Activated CD4-positive, alpha-beta T cell treated with anti-CD3 and anti-CD28 coated beads, Interleukin-2, amount 50 U/mL, for 16 hours (primary cell): ENCODE measurements around the gene PNPLA5.

ENCODE experiments used
- DNase-seq: peaks from one replicate; pipeline ENCODE4 v3.0.0-alpha.2; 2020

PNPLA5 gene

DNA sequence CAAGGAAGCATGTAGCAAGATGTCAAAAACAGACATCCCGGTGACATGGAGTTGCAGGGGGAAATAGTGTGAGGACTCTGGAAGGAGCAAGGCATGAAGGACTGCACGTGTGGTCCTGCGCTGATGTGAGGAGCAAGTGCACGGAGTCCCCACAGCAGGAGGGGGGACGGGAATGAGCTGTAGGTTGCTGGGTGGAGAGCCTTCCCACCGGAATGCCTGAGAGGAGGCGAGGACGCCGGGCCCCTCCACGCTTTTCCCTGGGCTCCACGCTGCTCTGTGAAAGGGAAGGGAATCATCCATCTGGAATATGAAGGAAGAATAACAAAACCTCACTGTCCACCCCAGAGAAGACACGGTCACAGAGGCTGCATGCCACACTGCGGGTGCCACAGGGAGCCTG is 56.1 kb downstream of the PNPLA5 start:
- no peak for DNase-seq

GRCh38 chr22:43835166-43835565 is 56.6 kb downstream of the PNPLA5 start:
- DNase-seq: no peak

GRCh38 chr22:43833286-43834240 is 58.2 kb downstream of the PNPLA5 start:
- DNase-seq: no peak

GRCh38 chr22:43832393-43833265 is 59.2 kb downstream of the PNPLA5 start:
- DNase-seq: no peak

DNA sequence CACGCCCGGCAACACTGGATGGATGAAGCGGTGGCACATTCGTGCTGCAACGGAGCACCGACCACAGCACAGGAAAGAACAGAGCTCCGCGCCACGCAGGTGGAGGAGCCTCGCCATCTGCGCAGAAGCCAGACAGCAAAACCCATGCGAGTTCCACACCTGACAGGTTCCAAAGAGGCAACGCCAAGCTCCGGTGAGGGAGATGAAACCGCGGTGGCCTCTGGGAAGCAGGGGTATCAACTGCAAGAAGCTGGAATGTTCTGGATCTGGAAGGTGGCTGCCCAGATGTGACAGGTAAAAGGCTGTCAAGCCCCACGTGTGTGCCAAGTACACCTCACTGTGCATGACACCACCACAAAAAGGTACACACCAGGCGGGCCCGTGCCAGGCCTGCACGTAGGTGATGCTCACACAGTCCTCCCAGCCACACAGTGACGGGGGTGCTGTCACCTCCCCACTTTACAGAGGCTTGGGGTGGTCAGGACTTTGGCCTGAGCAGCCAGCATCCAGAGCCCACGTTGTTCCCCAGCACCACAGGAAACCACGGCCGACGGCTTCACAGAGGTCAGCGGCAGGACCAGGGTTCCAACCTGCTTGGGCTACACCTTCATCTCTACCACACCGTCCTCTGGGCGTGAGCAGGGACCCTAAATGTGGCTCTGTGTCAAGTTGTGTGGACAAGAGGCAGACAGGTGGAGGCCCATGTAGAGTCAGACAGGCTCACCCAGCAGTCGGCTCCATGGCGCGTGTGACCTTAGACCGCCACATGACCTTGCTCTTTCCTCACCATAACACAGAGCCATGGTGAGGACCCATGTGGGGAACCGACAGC is 60.0 kb downstream of the PNPLA5 start:
- no peak for DNase-seq

DNA sequence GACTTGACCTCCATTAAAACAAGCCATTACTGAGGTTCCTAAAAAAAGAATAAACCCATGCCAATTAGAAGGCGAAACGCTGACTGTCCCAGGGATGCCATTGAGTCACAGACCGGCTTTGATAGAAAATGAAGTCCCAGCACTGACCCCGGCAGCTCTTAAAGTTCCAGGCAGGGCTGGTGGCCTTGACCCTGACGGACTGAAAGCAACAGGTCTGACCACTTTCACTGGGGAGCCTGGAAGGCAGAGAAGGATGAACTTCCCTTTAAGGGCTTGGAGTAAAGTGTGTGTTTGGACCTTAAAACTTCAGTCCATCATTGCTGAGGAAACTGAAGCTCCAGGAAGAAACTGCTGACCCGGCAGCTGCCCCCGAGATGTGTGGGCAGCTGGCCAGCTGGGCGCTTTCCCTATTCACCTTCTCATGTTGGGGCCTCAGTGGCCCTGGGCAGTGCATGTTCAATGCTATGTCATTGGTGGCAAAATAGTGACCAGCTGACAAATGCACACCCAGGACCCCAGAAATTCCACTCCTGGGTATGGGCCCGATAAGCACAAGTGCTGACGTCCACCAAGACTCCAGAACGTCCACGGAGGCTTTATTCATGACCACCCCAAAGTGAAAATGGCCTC is 60.8 kb downstream of the PNPLA5 start:
- DNase-seq: no peak

DNA sequence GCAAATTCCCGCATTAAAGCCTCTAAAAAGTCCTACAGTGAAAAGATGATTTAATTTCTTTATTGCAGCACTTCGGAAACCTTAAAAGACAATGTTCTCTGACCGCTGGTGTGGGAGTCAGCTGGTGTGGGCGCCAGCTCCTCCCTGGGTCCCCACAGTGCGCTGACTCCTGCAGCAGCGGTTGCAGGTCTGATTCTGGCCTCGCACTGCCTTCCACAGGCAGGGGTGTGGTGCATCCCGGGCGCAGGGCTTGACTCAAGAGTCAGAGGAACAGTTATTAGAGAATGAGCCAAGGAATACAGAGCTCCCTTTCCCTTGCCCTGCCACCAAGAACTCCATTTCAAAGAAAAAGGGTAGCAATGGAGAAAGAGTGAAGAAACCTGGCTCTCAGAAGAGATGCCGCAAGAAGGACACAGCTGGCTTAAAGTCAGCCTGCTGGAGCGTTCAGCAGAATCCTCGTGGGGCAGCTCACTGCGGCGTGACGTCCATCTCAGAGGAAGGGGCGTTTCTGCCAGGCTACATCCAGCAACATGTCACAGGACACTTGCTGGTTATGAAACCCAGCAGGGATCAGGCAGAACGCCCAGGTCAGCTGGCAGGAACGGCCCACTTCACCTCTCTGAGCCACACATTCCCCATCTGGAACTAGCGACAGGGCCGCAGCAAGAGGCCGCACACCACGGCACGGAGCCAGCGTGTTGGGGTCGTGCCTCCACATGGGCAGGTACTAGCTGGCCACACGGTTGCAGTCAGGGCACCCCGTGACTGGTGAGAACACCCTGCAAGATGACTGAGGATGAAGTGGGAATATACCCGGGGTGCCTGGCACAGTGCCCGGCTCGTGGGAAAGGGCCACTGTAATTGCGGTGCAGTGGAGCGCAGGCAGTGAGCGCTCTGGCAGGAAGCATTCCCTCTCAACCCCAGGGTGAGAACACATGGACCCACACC is 61.6 kb downstream of the PNPLA5 start:
- DNase-seq: no peak
